ENCODE results near the gene IQGAP1.

Gene IQGAP1

GRCh38 chr15:90396321-90396720, 8.3 kb downstream of the IQGAP1 start:
- Histone ChIP-seq H3K36me3 (ENCODE audit: control insufficient read depth in 2 of 2, insufficient read depth in 1 of 2, low read length in 2 of 2) (peaks cover 5 to 14% of the 10 kb centered on the region in 2 experiments; a peak in 2 of 3 replicates), H3K27ac (ENCODE audit: extremely low read depth, low read depth, low read length) (no peak overlapping the region), H3K4me1 (ENCODE audit: control insufficient read depth, insufficient read depth, low read length) (peaks cover 21% of the 10 kb centered on the region), H3K9me3 (ENCODE audit: control insufficient read depth, insufficient read depth, low read depth, low read length) (no peaks in the 10 kb centered on the region), H3K4me3 (ENCODE audit: low read depth, low read length) (no peak overlapping the region)
- ChIA-PET POLR2A (interaction anchor here (1.6 kb wide), 1 partner anchor 8 kb away, joined by 10 read pairs; the partner anchor contains the start of gene IQGAP1), CTCF (interaction anchor here (0.6 to 1.3 kb wide), 2 partner anchors 85 to 386 kb away, joined by 4 to 7 read pairs; no protein-coding TSS in a partner anchor)
- TF ChIP-seq GLIS1 (tag by site-specific recombination; IDR thresholded peaks at IDR 0.05) (no peak), ZNF302 (tag by site-specific recombination; IDR thresholded peaks at IDR 0.05; ENCODE audit: low read depth) (no peak), BCL11B (tag by site-specific recombination; IDR thresholded peaks at IDR 0.05; ENCODE audit: low read depth) (no peak), ZSCAN5A (tag by site-specific recombination; IDR thresholded peaks at IDR 0.05) (no peak)

- ChIA-PET CTCF (interaction anchor here (0.6 to 2.1 kb wide), 3 partner anchors 51 to 81 kb away, joined by 3 to 8 read pairs (median 4); no protein-coding TSS in a partner anchor), POLR2A (interaction anchor here (1.3 to 3.7 kb wide), 2 partner anchors 12 to 48 kb away, joined by 4 to 32 read pairs; partner anchors contain the start of genes IQGAP1 and ZNF774)
- H3K4me3 ChIP-seq (ENCODE audit: low read depth, low read length), result no peak overlapping the region; the same call in 1 of the 2 replicates
- no peaks in the 10 kb centered on the region for H3K9me3 ChIP-seq (ENCODE audit: control insufficient read depth, insufficient read depth, low read depth, low read length)
- peaks cover 0 to 4% of the 10 kb centered on the region in 2 experiments; a peak in 1 of 3 replicates for H3K36me3 ChIP-seq (ENCODE audit: control insufficient read depth in 2 of 2, insufficient read depth in 1 of 2, low read length in 2 of 2)
- peak overlapping the region; percentile 69 for H3K27ac ChIP-seq (ENCODE audit: extremely low read depth, low read depth, low read length)
- peaks cover 36% of the 10 kb centered on the region for H3K4me1 ChIP-seq (ENCODE audit: control insufficient read depth, insufficient read depth, low read length)
- no peak for TF ChIP-seq ZNF239 (tag by site-specific recombination; IDR thresholded peaks at IDR 0.05)
- peak; percentile 40; the same call in 1 of the 2 replicates for TF ChIP-seq HIC1 (tag by site-specific recombination; IDR thresholded peaks at IDR 0.05)
- TF ChIP-seq KLF1 (tag by site-specific recombination; IDR thresholded peaks at IDR 0.05), result no peak
- TF ChIP-seq FEZF1 (tag by site-specific recombination; IDR thresholded peaks at IDR 0.05), result 0 out of 2 replicates have a peak, but pooled peaks have one; percentile 32
- no peak for TF ChIP-seq KLF16 (tag by site-specific recombination; IDR thresholded peaks at IDR 0.05)
- no peak for TF ChIP-seq ZBTB48 (tag by site-specific recombination; IDR thresholded peaks at IDR 0.05)
- no peak for TF ChIP-seq ZNF223 (tag by site-specific recombination; IDR thresholded peaks at IDR 0.05)
- no peak for TF ChIP-seq ZNF473 (tag by site-specific recombination; IDR thresholded peaks at IDR 0.05)
- TF ChIP-seq KLF17 (tag by site-specific recombination; IDR thresholded peaks at IDR 0.05), result no peak
- no peak for TF ChIP-seq ZBTB21 (tag by site-specific recombination; IDR thresholded peaks at IDR 0.05)
- no peak for TF ChIP-seq ZNF324 (tag by site-specific recombination; IDR thresholded peaks at IDR 0.05)
- TF ChIP-seq OSR2 (tag by site-specific recombination; IDR thresholded peaks at IDR 0.05), result peak; percentile 68; the same call in 1 of the 2 replicates
- peak; percentile 35; the same call in 1 of the 2 replicates for TF ChIP-seq PRDM6 (tag by site-specific recombination; IDR thresholded peaks at IDR 0.05)
- peak; percentile 89 for TF ChIP-seq BCL6B (tag by site-specific recombination; IDR thresholded peaks at IDR 0.05)
- TF ChIP-seq ZNF768 (tag by site-specific recombination; IDR thresholded peaks at IDR 0.05), result no peak
- 0 out of 2 replicates have a peak, but pooled peaks have one; percentile 17 for TF ChIP-seq GFI1B (tag by site-specific recombination; IDR thresholded peaks at IDR 0.05)
- peak; percentile 58 for TF ChIP-seq SP7 (tag by site-specific recombination; IDR thresholded peaks at IDR 0.05)
- TF ChIP-seq ZNF292 (tag by site-specific recombination; IDR thresholded peaks at IDR 0.05; ENCODE audit: borderline replicate concordance, low read depth), result no peak
- peak; percentile 64; the same call in 1 of the 2 replicates for TF ChIP-seq ZNF366 (tag by site-specific recombination; conservative IDR thresholded peaks at IDR 0.05)
- 0 out of 2 replicates have a peak, but pooled peaks have one; percentile 32 for TF ChIP-seq OVOL3 (tag by site-specific recombination; IDR thresholded peaks at IDR 0.05)
Measured at GRCh38 chr15:90400005-90400758, 12.1 kb downstream of the IQGAP1 start.

Data from HEK293 (cell line).